ENCODE results near the gene PRSS8.
"Not testable (repeated sequence)": the region's sequence is repeated elsewhere in the genome, so short reads cannot be mapped to it uniquely, and the experiment has no call there.

PRSS8 gene

GRCh38 chr16:31135535-31136286 lies at the start of gene PRSS8:
PRSS8 (minus strand) TSS chr16:31135727; CDS start chr16:31135498, 229 bp downstream.
- DNase-seq (ENCODE audit: low spot score) = no peak

GRCh38 chr16:31184888-31185287 lies 49.4 kb upstream of the PRSS8 start:
- DNase-seq (ENCODE audit: low spot score) = no peak

- no peak for DNase-seq (ENCODE audit: low spot score)
These were observed 48.2 kb upstream of the PRSS8 start for GRCh38 chr16:31183432-31184428.

GRCh38 chr16:31182391-31182790 lies 46.9 kb upstream of the PRSS8 start:
- DNase-seq (ENCODE audit: low spot score) = no peak

- peak; percentile 34 for DNase-seq (ENCODE audit: low spot score)
These were observed 45.7 kb upstream of the PRSS8 start for GRCh38 chr16:31181102-31181830.

GRCh38 chr16:31179747-31180459 lies 44.4 kb upstream of the PRSS8 start, which contains the start of gene FUS:
FUS (plus strand) TSS chr16:31180139; CDS start chr16:31180215, 76 bp downstream.
- DNase-seq (ENCODE audit: low spot score) = peak; percentile 98

GRCh38 chr16:31179219-31179746 lies 43.8 kb upstream of the PRSS8 start:
- DNase-seq (ENCODE audit: low spot score) = peak; percentile 27

- no peak for DNase-seq (ENCODE audit: low spot score)
These were observed 41.6 kb upstream of the PRSS8 start for GRCh38 chr16:31177136-31177535.

GRCh38 chr16:31170048-31170447 lies 34.5 kb upstream of the PRSS8 start:
- DNase-seq (ENCODE audit: low spot score) = not testable (repeated sequence)

GRCh38 chr16:31168848-31169247 lies 33.3 kb upstream of the PRSS8 start:
- DNase-seq (ENCODE audit: low spot score) = no peak

- no peak for DNase-seq (ENCODE audit: low spot score)
These were observed 31.8 kb upstream of the PRSS8 start for GRCh38 chr16:31167315-31167714.

GRCh38 chr16:31157136-31157535 lies 21.6 kb upstream of the PRSS8 start:
- no peak for DNase-seq (ENCODE audit: low spot score)

- DNase-seq (ENCODE audit: low spot score) = not testable (repeated sequence)
These were observed 15.4 kb upstream of the PRSS8 start for GRCh38 chr16:31150976-31151375.

- DNase-seq (ENCODE audit: low spot score) = no peak
These were observed 14.7 kb upstream of the PRSS8 start, which contains the start of gene PRSS36 for GRCh38 chr16:31149894-31150890. PRSS36 (minus strand) TSS chr16:31150066; CDS start chr16:31150035, 31 bp downstream.

- no peak for DNase-seq (ENCODE audit: low spot score)
These were observed 13.8 kb upstream of the PRSS8 start for GRCh38 chr16:31149332-31149731.

- DNase-seq (ENCODE audit: low spot score) = no peak
These were observed 13.4 kb upstream of the PRSS8 start for GRCh38 chr16:31148896-31149295.

- no peak for DNase-seq (ENCODE audit: low spot score)
These were observed 12.8 kb upstream of the PRSS8 start for GRCh38 chr16:31148281-31148728.

- no peak for DNase-seq (ENCODE audit: low spot score)
These were observed 12.0 kb upstream of the PRSS8 start for GRCh38 chr16:31147574-31147973.

GRCh38 chr16:31145398-31145990 lies 10.0 kb upstream of the PRSS8 start:
- DNase-seq (ENCODE audit: low spot score) = no peak

All from AG08395 (cell line).